K562 (cell line): ENCODE results near the gene ARHGEF4. TPM values are rescaled to one million over a fixed set of nuclear protein-coding genes. Genes with fewer than 3 reads are reported as not detected.

Experiments
- CTCF ChIP-seq, 3 experiments: IDR thresholded peaks in 2 of 3; conservative IDR thresholded peaks in 1 of 3; 2 replicates each; pipeline ENCODE4 v1.5.1; 2011 to 2012; ENCODE audit warnings: low read length in 3 of 3, mild to moderate bottlenecking in 3 of 3, control low read depth in 2 of 3, improper control_type of control experiment in 1 of 3, inconsistent platforms in 1 of 3, low read depth in 1 of 3, mixed read lengths in 1 of 3, moderate library complexity in 1 of 3; ENCODE audit not compliant: insufficient read depth in 2 of 3
- ELF1 ChIP-seq: fragments of 200-800 bp; sonication (Bioruptor generic); IDR thresholded peaks from 2 replicates; pipeline ENCODE4 v1.6.1; 2016; ENCODE audit warnings: missing genetic modification characterization, missing compliant biosample characterization
- MBD2 ChIP-seq: sonication (generic); IDR thresholded peaks from 2 replicates; pipeline ENCODE4 v1.6.1; 2016; ENCODE audit warnings: low read depth, borderline replicate concordance
- MECOM ChIP-seq: fragments of 250-450 bp; sonication (Bioruptor Pico); IDR thresholded peaks from 2 replicates; pipeline ENCODE4 v1.8.0; 2022; ENCODE audit warnings: inconsistent platforms
- MEF2D ChIP-seq: conservative IDR thresholded peaks from 2 replicates; pipeline ENCODE4 v1.6.1; 2016; ENCODE audit warnings: low read depth, missing genetic modification characterization, missing compliant biosample characterization
- MTA3 ChIP-seq: fragments of 450-650 bp; formaldehyde crosslinking; IDR thresholded peaks from 2 replicates; pipeline ENCODE4 v1.6.1; 2017; ENCODE audit warnings: mild to moderate bottlenecking, borderline replicate concordance
- NR2C2 ChIP-seq, 2 experiments: fragments of 200-800 bp in 1 of 2; sonication (Bioruptor generic) in 1 of 2; sonication (generic) in 1 of 2; formaldehyde crosslinking in 1 of 2; IDR thresholded peaks; 2 replicates each; pipeline versions ENCODE4 v1.6.1 to v1.8.0; 2016 to 2022; ENCODE audit warnings: mild to moderate bottlenecking in 1 of 2, missing compliant biosample characterization in 1 of 2, missing genetic modification characterization in 1 of 2, missing genetic modification reagents in 1 of 2
- POLR2G ChIP-seq: fragments of 200-400 bp; formaldehyde crosslinking; IDR thresholded peaks from 2 replicates; pipeline ENCODE4 v1.6.1; 2017; ENCODE audit warnings: low read depth, mild to moderate bottlenecking, antibody characterized with exemption, low read length, moderate library complexity
- SFPQ ChIP-seq: fragments of 200-400 bp; formaldehyde crosslinking; IDR thresholded peaks from 2 replicates; pipeline ENCODE4 v1.6.1; 2017; ENCODE audit warnings: mild to moderate bottlenecking, low read depth, low read length, moderate library complexity
- ZBTB8A ChIP-seq: fragments of 450-650 bp; IDR thresholded peaks from 2 replicates; pipeline ENCODE4 v1.6.1; 2018; ENCODE audit warnings: mild to moderate bottlenecking, moderate library complexity; ENCODE audit not compliant: partially characterized antibody
- ZNF263 ChIP-seq: sonication (generic); formaldehyde crosslinking; IDR thresholded peaks from 2 replicates; pipeline ENCODE4 v1.8.0; 2022; ENCODE audit warnings: mild to moderate bottlenecking, missing genetic modification reagents, borderline replicate concordance
- ZNF3 ChIP-seq: fragments of 250-450 bp; sonication (Bioruptor Pico); IDR thresholded peaks from 2 replicates; pipeline ENCODE4 v1.5.0; 2021; ENCODE audit warnings: mild to moderate bottlenecking, moderate library complexity
- polyA plus RNA-seq, 8 experiments: library from polyadenylated mRNA; depleted of rRNA in 4 of 8; stranded (reverse) in 5 of 8; unstranded in 3 of 8; fragments of >200 nt; fragmentation: Nextera tagmentation in 2 of 8; fragmentation: Illumina TruSeq in 1 of 8; extraction: Ambion mirVana in 2 of 8; extraction: Trizol in 1 of 8; gene quantifications; 2 replicates each; pipeline versions ENCODE4 v1.2.1 to v1.2.3, GENCODE V29; 2011 to 2014; ENCODE audit warnings: inconsistent platforms in 1 of 8, missing spikeins in 1 of 8
- total RNA-seq, 7 experiments: library from RNA; depleted of rRNA in 6 of 7; stranded (reverse); fragments of >200 nt in 6 of 7; fragmentation: Illumina TruSeq in 2 of 7; extraction: Trizol in 2 of 7; gene quantifications; 2 replicates each; pipeline versions ENCODE4 v1.2.1 to v1.2.3, GENCODE V29; 2011 to 2021; ENCODE audit warnings: low replicate concordance in 1 of 7

Gene ARHGEF4
- total and polyA plus RNA-seq, 9 of the 15 experiments (the other 6 are each of a cell fraction or from before 2014, with no cell fraction given), result not detected

GRCh38 chr2:130797493-130798435, 39.0 kb upstream of the ARHGEF4 start (continued):
- TF ChIP-seq CTCF (IDR thresholded peaks at IDR 0.05 in 2 of 3, conservative IDR thresholded peaks at IDR 0.05 in 1 of 3; ENCODE audit: insufficient read depth in 2 of 3, low read depth in 1 of 3, low read length in 3 of 3), result peak; percentile 80 to 97 (median 95)
- peak; percentile 24; the same call in 1 of the 2 replicates for TF ChIP-seq ZNF263
- peak; percentile 32; the same call in 1 of the 2 replicates for TF ChIP-seq MTA3
- peak; percentile 80 for TF ChIP-seq POLR2G
- TF ChIP-seq MBD2, result no peak
- no peak for TF ChIP-seq MEF2D
- TF ChIP-seq ZBTB8A, result no peak
- no peak for TF ChIP-seq MECOM
- TF ChIP-seq NR2C2 (CRISPR knock-in tag; IDR thresholded peaks at IDR 0.05), result 0 out of 2 replicates have a peak, but pooled peaks have one; percentile 42
- no peak for TF ChIP-seq NR2C2 (tag; IDR thresholded peaks at IDR 0.05)
- TF ChIP-seq ZNF3 (CRISPR knock-in tag), result no peak
- TF ChIP-seq ELF1, result peak; percentile 35; the same call in 1 of the 2 replicates
- TF ChIP-seq SFPQ, result no peak
